Stomach (tissue), 9 donors: Measurements from ENCODE around the gene RPS6KC1. TPM values are rescaled to one million over a fixed set of nuclear protein-coding genes. Genes with fewer than 3 reads are reported as not detected.

Source experiments
- DNase-seq, 2 donors: peaks; one replicate each; pipeline versions ENCODE4 v3.0.0 to v3.0.0-alpha.2; 2013 to 2019
- H3K27ac ChIP-seq, 5 donors: fragments of 200-600 bp in 4 of 5; sonication (generic) in 4 of 5; one replicate each; pipeline ENCODE4 v1.5.1; 2013 to 2019; ENCODE audit warnings: mild to moderate bottlenecking in 1 of 5, moderate library complexity in 1 of 5
- H3K27me3 ChIP-seq, 3 donors: fragments of 200-600 bp; sonication (generic); one replicate each; pipeline ENCODE4 v1.5.1; 2017 to 2019; ENCODE audit warnings: mixed run types in 1 of 3
- H3K36me3 ChIP-seq, 4 donors: fragments of 200-600 bp; sonication (generic); 1 replicate in 3 of 4; 2 replicates in 1 of 4; pipeline ENCODE4 v1.5.1; 2016 to 2019
- H3K4me1 ChIP-seq, 4 donors: fragments of 200-600 bp; sonication (generic); one replicate each; pipeline ENCODE4 v1.5.1; 2016 to 2019
- H3K4me3 ChIP-seq, 4 donors: fragments of 200-600 bp; sonication (generic) in 3 of 4; one replicate each; pipeline ENCODE4 v1.5.1; 2016 to 2019; ENCODE audit warnings: mild to moderate bottlenecking in 1 of 4
- H3K9me3 ChIP-seq, 4 donors: fragments of 200-600 bp; sonication (generic); one replicate each; pipeline ENCODE4 v1.5.1; 2016 to 2019
- CTCF ChIP-seq, 7 experiments: fragments of 450-650 bp in 4 of 7; fragments of 200-600 bp in 3 of 7; sonication (generic) in 3 of 7; IDR thresholded peaks; one replicate each; pipeline ENCODE4 v1.5.1; 2016 to 2019; ENCODE audit warnings: antibody characterized with exemption in 7 of 7, control low read depth in 2 of 7, mild to moderate bottlenecking in 1 of 7
- EP300 ChIP-seq: sonication (generic); formaldehyde crosslinking; IDR thresholded peaks from one replicate; pipeline ENCODE4 v1.6.1; 2017; ENCODE audit warnings: antibody characterized with exemption
- POLR2A ChIP-seq, 4 donors: fragments of 450-650 bp; IDR thresholded peaks; one replicate each; pipeline ENCODE4 v1.6.1; 2016; ENCODE audit warnings: antibody characterized with exemption in 4 of 4, control low read depth in 2 of 4, mild to moderate bottlenecking in 1 of 4, moderate library complexity in 1 of 4
- POLR2AphosphoS5 ChIP-seq, 3 donors: sonication (generic); formaldehyde crosslinking; IDR thresholded peaks; one replicate each; pipeline ENCODE4 v1.6.1; 2016; ENCODE audit warnings: antibody characterized with exemption in 3 of 3
- whole genome bisulfite sequencing, 5 donors: extraction: QIAGEN DNeasy Blood & Tissue Kit in 3 of 5; methylation state at CpG; one replicate each; pipeline versions ENCODE4 v1.1.5 to v1.1.7; 2013 to 2018; 5-methylcytosine and 5-hydroxymethylcytosine counted together
- intact Hi-C: fragments of 100-400 bp; cut with DNase I; formaldehyde crosslinking; loops from one replicate; pipeline ENCODE4 v1.15.1; 2023; ENCODE audit warnings: low total_unique reads
- polyA plus RNA-seq, 3 donors: library from polyadenylated mRNA; stranded (reverse); fragments of 200-250 nt; gene quantifications; one replicate each; pipeline ENCODE4 v1.2.3, GENCODE V29; 2013
- total RNA-seq, 5 donors: library from RNA; depleted of rRNA; stranded (reverse); fragments of >200 nt; gene quantifications; one replicate each; pipeline versions ENCODE4 v1.1.0 to v1.2.3, GENCODE V29; 2014 to 2016
- donor health status: healthy with polysubstance abuse.
- donor health status: Bipolar disorder and iron deficiency.
- donor health status: healthy.

The RPS6KC1 gene
- total and polyA plus RNA-seq, 8 donors, result 3.8 to 137 (median 8.9) TPM

GRCh38 chr1:213014642-213015041, 36.4 kb upstream of the RPS6KC1 start:
- WGBS, 5 donors, result 8 to 12% (median 9%) methylated on average over 7 of the region's 7 CpGs
- TF ChIP-seq EP300, result no peak
- no peak for TF ChIP-seq POLR2A (IDR thresholded peaks at IDR 0.05)
- TF ChIP-seq POLR2AphosphoS5 (IDR thresholded peaks at IDR 0.05), result no peak
- no peak for TF ChIP-seq CTCF (IDR thresholded peaks at IDR 0.05)
- DNase-seq, result peak in 1 of 2 donors; percentile 27
- peak overlapping the region in 4 of 5 donors; percentile 85 to 95 (median 92) for H3K27ac ChIP-seq
- H3K9me3 ChIP-seq, result no peaks in the 10 kb centered on the region
- H3K4me1 ChIP-seq, result peaks cover 11 to 32% (median 20%) of the 10 kb centered on the region in 4 donors
- intact Hi-C loops, result no loop called here
- peaks cover 0 to 29% (median 20%) of the 10 kb centered on the region in 4 donors for H3K36me3 ChIP-seq
- no peaks in the 10 kb centered on the region for H3K27me3 ChIP-seq
- peak overlapping the region; percentile 62 to 91 (median 77) for H3K4me3 ChIP-seq

GRCh38 chr1:213015099-213016050, 35.7 kb upstream of the RPS6KC1 start, which contains the start of gene ANGEL2:
ANGEL2 (minus strand) TSS chr1:213015867; CDS start chr1:213015671, 196 bp downstream.
- DNase-seq, result peak; percentile 97 to 99
- Histone ChIP-seq H3K27ac (peak within 1 kb of the TSS; percentile 85 to 95 (median 92)), H3K4me1 (peaks cover 11 to 32% (median 20%) of the 10 kb centered on the region in 4 donors), H3K9me3 (no peaks in the 10 kb centered on the region), H3K27me3 (no peaks in the 10 kb centered on the region), H3K4me3 (peak within 1 kb of the TSS; percentile 62 to 91 (median 77)), H3K36me3 (peaks cover 0 to 23% (median 18%) of the 10 kb centered on the region in 4 donors)
- intact Hi-C loops, result no loop called here
- TF ChIP-seq POLR2A (IDR thresholded peaks at IDR 0.05) (no peak), POLR2AphosphoS5 (IDR thresholded peaks at IDR 0.05) (peak; percentile 77 to 94 (median 92)), EP300 (no peak), CTCF (IDR thresholded peaks at IDR 0.05) (no peak)
- 0 to 1% (median 0%) methylated on average over 48 to 66 of the region's 66 CpGs for WGBS, 5 donors

- no peaks in the 10 kb centered on the region for H3K9me3 ChIP-seq
- TF ChIP-seq POLR2AphosphoS5 (IDR thresholded peaks at IDR 0.05), result no peak
- no peak for TF ChIP-seq EP300
- TF ChIP-seq CTCF (IDR thresholded peaks at IDR 0.05), result no peak
- no peak for TF ChIP-seq POLR2A (IDR thresholded peaks at IDR 0.05)
- DNase-seq, result no peak
- H3K27me3 ChIP-seq, result no peaks in the 10 kb centered on the region
- 92 to 93% (median 93%) methylated on average over 9 of the region's 9 CpGs for WGBS, 5 donors
- peaks cover 11 to 27% (median 16%) of the 10 kb centered on the region in 4 donors for H3K4me1 ChIP-seq
- H3K36me3 ChIP-seq, result peaks cover 0 to 4% (median under 1%) of the 10 kb centered on the region in 4 donors
- intact Hi-C loops, result no loop called here
- H3K27ac ChIP-seq, result no peak overlapping the region
- no peak overlapping the region for H3K4me3 ChIP-seq
Measured at GRCh38 chr1:213017447-213018273, 33.4 kb upstream of the RPS6KC1 start.

- intact Hi-C loops, result no loop called here
- DNase-seq, result no peak
- WGBS, 5 donors, result 88 to 97% (median 92%) methylated on average over 4 of the region's 4 CpGs
Measured at GRCh38 chr1:213019450-213019849, 31.6 kb upstream of the RPS6KC1 start.

More at GRCh38 chr1:213019450-213019849, 31.6 kb upstream of the RPS6KC1 start:
- Histone ChIP-seq H3K4me3 (no peak overlapping the region), H3K27me3 (no peaks in the 10 kb centered on the region), H3K27ac (no peak overlapping the region), H3K4me1 (peaks cover 3 to 9% (median 5%) of the 10 kb centered on the region in 4 donors), H3K9me3 (no peaks in the 10 kb centered on the region), H3K36me3 (no peaks in the 10 kb centered on the region)
- TF ChIP-seq CTCF (IDR thresholded peaks at IDR 0.05) (no peak), POLR2AphosphoS5 (IDR thresholded peaks at IDR 0.05) (no peak), POLR2A (IDR thresholded peaks at IDR 0.05) (no peak)
